H9 (cell line): ENCODE data around the gene SELENBP1. TPM values are rescaled to one million over a fixed set of nuclear protein-coding genes. Genes with fewer than 3 reads are reported as not detected.

Source experiments
- DNase-seq: peaks from one replicate; pipeline ENCODE4 v3.0.0-alpha.2; 2017
- H2AFZ ChIP-seq: one replicate; pipeline ENCODE4 v1.6.1; 2013; ENCODE audit warnings: mild to moderate bottlenecking, low read length, control low read depth, moderate library complexity
- H2AK5ac ChIP-seq: 2 replicates; pipeline ENCODE4 v1.6.1; 2013; ENCODE audit warnings: low read length, control low read depth, mixed read lengths; ENCODE audit not compliant: insufficient read length
- H2BK120ac ChIP-seq: one replicate; pipeline ENCODE4 v1.6.1; 2013; ENCODE audit warnings: low read depth, mild to moderate bottlenecking, low read length, control low read depth, inconsistent platforms; ENCODE audit not compliant: poor library complexity, severe bottlenecking
- H2BK12ac ChIP-seq: 2 replicates; pipeline ENCODE4 v1.6.1; 2013; ENCODE audit warnings: low read length, control low read depth, mixed read lengths, low read depth; ENCODE audit not compliant: insufficient read length
- H2BK15ac ChIP-seq: 2 replicates; pipeline ENCODE4 v1.6.1; 2013; ENCODE audit warnings: low read depth, low read length, control low read depth
- H2BK20ac ChIP-seq: one replicate; pipeline ENCODE4 v1.6.1; 2013; ENCODE audit warnings: low read depth, mild to moderate bottlenecking, low read length, control low read depth, inconsistent platforms; ENCODE audit not compliant: poor library complexity, severe bottlenecking
- H2BK5ac ChIP-seq: 2 replicates; pipeline ENCODE4 v1.6.1; 2013; ENCODE audit warnings: low read length, control low read depth, mixed read lengths; ENCODE audit not compliant: insufficient read length
- H3K14ac ChIP-seq: 2 replicates; pipeline ENCODE4 v1.6.1; 2013; ENCODE audit warnings: low read length, control low read depth; ENCODE audit not compliant: insufficient read depth
- H3K18ac ChIP-seq: 2 replicates; pipeline ENCODE4 v1.6.1; 2013; ENCODE audit warnings: low read depth, mild to moderate bottlenecking, mixed read lengths, low read length, control low read depth; ENCODE audit not compliant: insufficient read length
- H3K23ac ChIP-seq: 2 replicates; pipeline ENCODE4 v1.6.1; 2013; ENCODE audit warnings: low read length, control low read depth, mixed read lengths, low read depth; ENCODE audit not compliant: insufficient read length
- H3K23me2 ChIP-seq: 2 replicates; pipeline ENCODE4 v1.6.1; 2013; ENCODE audit warnings: low read depth, mild to moderate bottlenecking, mixed read lengths, low read length, control low read depth; ENCODE audit not compliant: insufficient read length, poor library complexity, severe bottlenecking
- H3K27ac ChIP-seq: 2 replicates; pipeline ENCODE4 v1.5.1; 2013; ENCODE audit warnings: low read length, control low read depth, mixed read lengths, low read depth; ENCODE audit not compliant: insufficient read length
- H3K27me3 ChIP-seq: 2 replicates; pipeline ENCODE4 v1.6.1; 2013; ENCODE audit warnings: low read length, control low read depth, inconsistent platforms; ENCODE audit not compliant: insufficient read depth
- H3K4ac ChIP-seq: 2 replicates; pipeline ENCODE4 v1.6.1; 2013; ENCODE audit warnings: low read depth, mild to moderate bottlenecking, control low read depth, inconsistent platforms, low read length, moderate library complexity
- H3K4me1 ChIP-seq: 2 replicates; pipeline ENCODE4 v1.6.1; 2013; ENCODE audit warnings: low read length, control low read depth, inconsistent platforms; ENCODE audit not compliant: insufficient read depth
- H3K4me2 ChIP-seq: 2 replicates; pipeline ENCODE4 v1.6.1; 2013; ENCODE audit warnings: low read length, control low read depth, mixed read lengths; ENCODE audit not compliant: insufficient read length, insufficient read depth
- H3K56ac ChIP-seq: 2 replicates; pipeline ENCODE4 v1.6.1; 2013; ENCODE audit warnings: low read depth, mild to moderate bottlenecking, mixed read lengths, low read length, control low read depth; ENCODE audit not compliant: insufficient read length
- H3K79me1 ChIP-seq: 2 replicates; pipeline ENCODE4 v1.6.1; 2013; ENCODE audit warnings: low read depth, mild to moderate bottlenecking, moderate library complexity, low read length, control low read depth, inconsistent platforms; ENCODE audit not compliant: insufficient read depth, poor library complexity, severe bottlenecking
- H3K79me2 ChIP-seq: 2 replicates; pipeline ENCODE4 v1.6.1; 2013; ENCODE audit warnings: low read length, control low read depth, inconsistent platforms; ENCODE audit not compliant: insufficient read depth
- H3K9ac ChIP-seq: 2 replicates; pipeline ENCODE4 v1.6.1; 2013; ENCODE audit warnings: low read length, control low read depth, mixed read lengths; ENCODE audit not compliant: insufficient read length; ENCODE audit errors: extremely low read depth
- H3K9me3 ChIP-seq: one replicate; pipeline ENCODE4 v1.6.1; 2013; ENCODE audit warnings: low read depth, low read length, inconsistent platforms; ENCODE audit not compliant: control insufficient read depth
- H3T11ph ChIP-seq: one replicate; pipeline ENCODE4 v1.6.1; 2013; ENCODE audit warnings: mild to moderate bottlenecking, low read length, control low read depth, inconsistent platforms
- H4K20me1 ChIP-seq: one replicate; pipeline ENCODE4 v1.6.1; 2013; ENCODE audit not compliant: control insufficient read depth, insufficient read length, insufficient read depth
- H4K5ac ChIP-seq: 2 replicates; pipeline ENCODE4 v1.6.1; 2013; ENCODE audit warnings: low read depth, mild to moderate bottlenecking, mixed read lengths, low read length, control low read depth; ENCODE audit not compliant: insufficient read length
- H4K8ac ChIP-seq: replicated peaks from 2 replicates; pipeline ENCODE4 v1.6.1; 2013; ENCODE audit warnings: low read length, control low read depth, mixed read lengths, low read depth; ENCODE audit not compliant: insufficient read length
- H4K91ac ChIP-seq: 2 replicates; pipeline ENCODE4 v1.6.1; 2013; ENCODE audit warnings: low read depth, mild to moderate bottlenecking, moderate library complexity, mixed read lengths, low read length, control low read depth; ENCODE audit not compliant: insufficient read length
- H3K27ac Mint-ChIP-seq, 3 experiments: 2 replicates in 2 of 3; 3 replicates in 1 of 3; pipeline ENCODE4 v1.8.0; 2020 to 2021; ENCODE audit warnings: mixed read lengths in 3 of 3, mild to moderate bottlenecking in 1 of 3, moderate library complexity in 1 of 3
- H3K27me3 Mint-ChIP-seq: 2 replicates; pipeline ENCODE4 v1.8.0; 2021; ENCODE audit warnings: low read depth, mild to moderate bottlenecking, moderate library complexity, mixed read lengths
- H3K36me3 Mint-ChIP-seq, 3 experiments: 2 replicates in 2 of 3; 3 replicates in 1 of 3; pipeline ENCODE4 v1.8.0; 2020 to 2021; ENCODE audit warnings: low read depth in 3 of 3, mixed read lengths in 3 of 3; ENCODE audit not compliant: insufficient read depth in 1 of 3
- H3K4me1 Mint-ChIP-seq, 2 experiments: 2 replicates each; pipeline ENCODE4 v1.8.0; 2020; ENCODE audit warnings: mixed read lengths in 2 of 2
- H3K4me3 Mint-ChIP-seq, 2 experiments: 2 replicates in 1 of 2; 3 replicates in 1 of 2; pipeline ENCODE4 v1.8.0; 2020 to 2021; ENCODE audit warnings: mild to moderate bottlenecking in 2 of 2, mixed read lengths in 2 of 2, moderate library complexity in 1 of 2
- H3K9me3 Mint-ChIP-seq, 2 experiments: 2 replicates in 1 of 2; 3 replicates in 1 of 2; pipeline ENCODE4 v1.8.0; 2020; ENCODE audit warnings: mild to moderate bottlenecking in 2 of 2, mixed read lengths in 2 of 2, moderate library complexity in 1 of 2
- CTCF ChIP-seq: fragments of 200-600 bp; sonication (generic); conservative IDR thresholded peaks from 3 replicates; pipeline ENCODE4 v1.8.0; 2021; ENCODE audit warnings: antibody characterized with exemption, mild to moderate bottlenecking
- WGBS: extraction: QIAGEN DNeasy Blood & Tissue Kit; methylation state at CpG from one replicate; pipeline ENCODE4 v1.1.7; 2013; ENCODE audit warnings: missing lambda C conversion rate, low lambda C conversion rate, mixed read lengths; ENCODE audit not compliant: insufficient read length; ENCODE audit errors: extremely low coverage; 5-methylcytosine and 5-hydroxymethylcytosine counted together
- long read RNA-seq: library from polyadenylated mRNA; unstranded; transcript quantifications from one replicate; pipeline ENCODE4 v2.0.0, GENCODE V29; 2020
- total RNA-seq: library from RNA; stranded (reverse); gene quantifications from 2 replicates; pipeline ENCODE4 v1.2.1, GENCODE V29; 2021

The SELENBP1 gene
- total RNA-seq, result 13.9 and 14.2 TPM in 2 replicates
- long read RNA-seq, transcript SELENBP1-201 (12 exons, 1,752 nt), result major isoform, 98 of 144 reads
- long read RNA-seq, transcript SELENBP1-214 (10 exons, 2,128 nt), result minor isoform, 6 of 144 reads
- long read RNA-seq, transcript SELENBP1-218 (11 exons, 1,963 nt), result minor isoform, 14 of 144 reads
- long read RNA-seq, transcript SELENBP1-204 (12 exons, 1,928 nt), result minor isoform, 6 of 144 reads
- long read RNA-seq, partial matches to known transcripts, result 3 of 144 reads
- long read RNA-seq, other reads (novel, unspliced or antisense), result 17 of 144 reads

- Histone ChIP-seq H3K27me3 (no peaks in the 10 kb centered on the region), H3K23ac (no peak within 1 kb of the TSS), H4K91ac (no peak within 1 kb of the TSS), H3K79me1 (no peaks in the 10 kb centered on the region), H3K4me1 (no peaks in the 10 kb centered on the region), H2BK15ac (no peak within 1 kb of the TSS), H2BK12ac (no peak within 1 kb of the TSS), H3K18ac (peak within 1 kb of the TSS; percentile 72), H2BK20ac (no peak within 1 kb of the TSS), H3K23me2 (no peaks in the 10 kb centered on the region), H3K79me2 (no peaks in the 10 kb centered on the region), H2AK5ac (no peak within 1 kb of the TSS), H3K9me3 (no peaks in the 10 kb centered on the region), H4K20me1 (no peaks in the 10 kb centered on the region), H3K9ac (peak within 1 kb of the TSS; percentile 24), H3K4ac (no peak within 1 kb of the TSS), H4K8ac (no peak within 1 kb of the TSS), H3K14ac (peak within 1 kb of the TSS; percentile 76), H3K4me2 (peak within 1 kb of the TSS; percentile 41), H3K56ac (no peak within 1 kb of the TSS), H2BK5ac (no peak within 1 kb of the TSS), H2AFZ (no peak within 1 kb of the TSS), H4K5ac (no peak within 1 kb of the TSS), H2BK120ac (no peak within 1 kb of the TSS), H3T11ph (no peak within 1 kb of the TSS), H3K27ac (no peak within 1 kb of the TSS)
- Mint-ChIP-seq H3K36me3 (peaks cover 0 to 3% (median 3%) of the 10 kb centered on the region in 3 experiments; a peak in 2 of 7 replicates), H3K4me1 (peaks cover 15 to 34% of the 10 kb centered on the region in 2 experiments), H3K27me3 (no peaks in the 10 kb centered on the region), H3K4me3 (peak within 1 kb of the TSS; percentile 55 to 76), H3K9me3 (no peaks in the 10 kb centered on the region; a peak in 1 of 5 replicates), H3K27ac (peak within 1 kb of the TSS; percentile 9 to 83 (median 82))
- no CpG with 5 or more reads among the region's 11 CpGs for WGBS
- TF ChIP-seq CTCF, result no peak
- peak; percentile 75 for DNase-seq
These were observed at the start of gene SELENBP1 for GRCh38 chr1:151372058-151372934. TSS of gene SELENBP1 (minus strand) at chr1:151372705. CDS start at chr1:151372641, 64 bp downstream.
